ENCODE measurements around the gene SCFD2.
A peak's percentile ranks its signal among the peaks of the same experiment; 100 is the strongest.
"Not testable (repeated sequence)": the region's sequence is repeated elsewhere in the genome, so short reads cannot be mapped to it uniquely, and the experiment has no call there.

SCFD2 gene

DNA sequence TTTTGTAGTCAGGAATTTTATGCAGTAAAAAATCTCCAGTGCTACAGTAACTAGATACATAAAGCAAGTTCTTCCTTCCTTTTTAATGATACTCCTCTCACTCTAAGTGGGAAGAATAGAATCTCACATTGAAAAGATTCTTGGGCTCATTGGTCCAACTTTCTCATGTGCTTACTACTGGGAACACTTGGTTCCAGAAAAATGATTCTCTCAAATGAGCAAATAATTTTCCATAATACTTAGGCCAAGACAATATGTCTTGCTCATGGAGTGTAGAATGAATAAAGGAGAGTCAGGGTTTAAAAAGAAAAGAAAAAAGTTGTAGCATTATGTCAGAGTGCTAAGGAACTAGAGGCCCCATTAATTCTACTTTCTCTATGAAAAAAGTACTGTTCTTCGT, 306.0 kb downstream of the SCFD2 start:
- no peak overlapping the region for H3K4me3 ChIP-seq (ENCODE audit: low read length)
- TF ChIP-seq, protein P1, sequence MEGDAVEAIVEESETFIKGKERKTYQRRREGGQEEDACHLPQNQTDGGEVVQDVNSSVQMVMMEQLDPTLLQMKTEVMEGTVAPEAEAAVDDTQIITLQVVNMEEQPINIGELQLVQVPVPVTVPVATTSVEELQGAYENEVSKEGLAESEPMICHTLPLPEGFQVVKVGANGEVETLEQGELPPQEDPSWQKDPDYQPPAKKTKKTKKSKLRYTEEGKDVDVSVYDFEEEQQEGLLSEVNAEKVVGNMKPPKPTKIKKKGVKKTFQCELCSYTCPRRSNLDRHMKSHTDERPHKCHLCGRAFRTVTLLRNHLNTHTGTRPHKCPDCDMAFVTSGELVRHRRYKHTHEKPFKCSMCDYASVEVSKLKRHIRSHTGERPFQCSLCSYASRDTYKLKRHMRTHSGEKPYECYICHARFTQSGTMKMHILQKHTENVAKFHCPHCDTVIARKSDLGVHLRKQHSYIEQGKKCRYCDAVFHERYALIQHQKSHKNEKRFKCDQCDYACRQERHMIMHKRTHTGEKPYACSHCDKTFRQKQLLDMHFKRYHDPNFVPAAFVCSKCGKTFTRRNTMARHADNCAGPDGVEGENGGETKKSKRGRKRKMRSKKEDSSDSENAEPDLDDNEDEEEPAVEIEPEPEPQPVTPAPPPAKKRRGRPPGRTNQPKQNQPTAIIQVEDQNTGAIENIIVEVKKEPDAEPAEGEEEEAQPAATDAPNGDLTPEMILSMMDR (conservative IDR thresholded peaks at IDR 0.05; ENCODE audit: low read length): no peak
- DNase-seq (ENCODE audit: low read depth): no peak

DNA sequence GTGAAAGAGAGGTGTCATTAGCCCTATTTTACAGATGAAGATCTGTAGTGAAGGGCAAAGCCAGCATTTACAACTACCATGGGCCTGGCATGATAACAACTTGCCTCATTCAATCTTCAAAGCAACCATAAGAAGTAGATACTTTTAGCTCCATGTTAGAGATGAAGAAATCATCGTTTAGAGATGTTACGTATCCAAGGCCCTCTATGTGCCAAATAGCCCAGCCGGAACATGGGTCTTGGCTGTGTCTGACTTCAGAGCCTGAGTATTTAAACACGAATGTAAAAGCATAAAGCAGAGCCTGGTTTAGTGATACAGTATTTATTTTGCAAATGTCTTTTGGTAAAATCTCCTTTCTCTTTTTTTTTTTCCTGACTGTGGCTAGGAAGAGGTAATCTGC, 306.6 kb downstream of the SCFD2 start:
- DNase-seq (ENCODE audit: low read depth): no peak
- no peak overlapping the region for H3K4me3 ChIP-seq (ENCODE audit: low read length)
- TF ChIP-seq, protein P1 (conservative IDR thresholded peaks at IDR 0.05; ENCODE audit: low read length): no peak

DNA sequence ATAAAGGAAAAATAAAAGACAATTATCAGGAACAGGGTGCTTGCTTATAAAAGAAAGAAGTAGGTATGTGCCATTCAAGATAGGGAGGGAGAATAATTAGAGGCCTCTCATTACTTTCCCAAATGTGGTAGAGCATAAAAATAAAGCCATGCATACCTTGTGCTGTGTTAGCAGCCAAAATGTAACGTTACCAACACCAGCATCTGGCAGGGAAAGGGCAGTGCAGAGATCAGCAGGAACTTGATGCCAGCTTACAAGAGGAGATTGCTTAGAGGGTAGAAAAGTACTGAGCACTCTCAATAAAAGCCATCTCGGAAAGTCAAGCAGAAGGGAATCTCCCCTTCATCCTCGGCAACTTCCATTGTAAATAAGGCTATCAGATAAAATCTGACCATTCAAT, 308.2 kb downstream of the SCFD2 start:
- no peak for DNase-seq (ENCODE audit: low read depth)
- H3K4me3 ChIP-seq (ENCODE audit: low read length): no peak overlapping the region
- TF ChIP-seq, protein P1 (conservative IDR thresholded peaks at IDR 0.05; ENCODE audit: low read length): no peak

DNA sequence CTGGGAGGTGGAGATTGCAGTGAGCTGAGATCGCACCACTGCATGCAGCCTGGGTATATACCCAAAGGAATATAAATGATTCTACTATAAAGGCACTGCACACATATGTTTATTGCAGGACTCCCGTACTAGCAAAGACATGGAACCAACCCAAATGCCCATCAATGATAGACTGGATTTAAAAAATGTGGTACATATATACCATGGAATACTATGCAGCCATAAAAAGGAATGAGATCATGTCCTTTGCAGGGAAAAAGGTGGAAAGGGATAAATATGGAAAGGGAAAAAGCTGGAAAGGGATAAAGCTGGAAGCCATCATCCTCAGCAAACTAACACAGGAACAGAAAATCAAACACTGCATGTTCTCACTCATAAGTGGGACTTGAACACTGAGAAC, 308.8 kb downstream of the SCFD2 start:
- not testable (repeated sequence) for DNase-seq (ENCODE audit: low read depth); H3K4me3 ChIP-seq (ENCODE audit: low read length)

DNA sequence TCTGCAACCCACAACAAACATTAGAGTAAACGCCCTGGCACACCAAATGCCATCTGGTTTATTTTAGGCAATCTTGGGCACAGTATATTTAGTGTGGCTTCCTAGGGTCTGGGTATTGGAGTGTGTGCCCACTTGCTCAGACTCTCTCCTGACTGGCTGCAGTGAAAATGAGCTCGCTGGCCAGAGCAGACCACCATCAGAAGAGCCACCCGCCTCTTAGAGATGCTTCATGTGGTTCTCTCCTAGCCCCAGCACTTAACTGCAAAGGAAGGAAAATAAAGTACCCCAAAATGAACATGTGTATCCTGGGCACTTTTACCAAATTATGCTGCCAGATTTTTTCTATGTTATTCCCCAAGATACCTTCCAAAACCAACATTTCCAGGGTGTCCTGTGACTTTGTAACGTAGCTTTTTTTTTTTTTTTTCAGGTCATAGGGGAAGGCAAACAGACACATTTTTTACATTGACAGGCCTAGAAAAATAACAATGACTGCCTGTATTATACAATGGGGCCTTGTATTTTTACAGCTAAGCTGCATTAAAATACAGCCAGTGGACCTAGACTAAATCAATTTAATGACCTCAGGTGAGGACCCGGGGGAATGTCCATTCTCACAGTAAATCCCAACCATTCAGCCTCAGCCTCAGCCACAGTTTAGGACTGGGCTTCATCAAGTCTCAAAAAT, 310.0 kb downstream of the SCFD2 start:
- TF ChIP-seq, protein P1 (conservative IDR thresholded peaks at IDR 0.05; ENCODE audit: low read length): no peak
- no peak for DNase-seq (ENCODE audit: low read depth)
- H3K4me3 ChIP-seq (ENCODE audit: low read length): no peak overlapping the region

DNA sequence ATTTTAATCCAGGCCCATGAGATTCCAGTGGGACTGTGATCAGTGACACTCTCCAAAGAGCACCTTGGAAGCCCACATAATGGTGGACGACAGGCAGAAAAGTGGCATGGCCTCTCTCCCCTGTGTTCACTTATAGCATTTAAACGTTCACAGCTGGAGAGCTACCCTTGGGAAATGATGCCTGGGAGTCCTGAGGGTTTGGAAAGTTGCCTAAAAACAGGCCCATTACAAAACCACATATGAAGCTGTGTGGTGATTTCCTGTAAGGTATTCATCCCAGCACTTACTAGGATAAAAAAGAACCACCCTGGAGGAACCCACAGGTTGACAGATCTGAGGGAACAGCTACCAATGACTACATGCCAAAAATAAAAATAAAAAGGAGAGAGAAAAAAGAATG, 310.6 kb downstream of the SCFD2 start:
- TF ChIP-seq, protein P1 (conservative IDR thresholded peaks at IDR 0.05; ENCODE audit: low read length): no peak
- DNase-seq (ENCODE audit: low read depth): peak; percentile 90

DNA sequence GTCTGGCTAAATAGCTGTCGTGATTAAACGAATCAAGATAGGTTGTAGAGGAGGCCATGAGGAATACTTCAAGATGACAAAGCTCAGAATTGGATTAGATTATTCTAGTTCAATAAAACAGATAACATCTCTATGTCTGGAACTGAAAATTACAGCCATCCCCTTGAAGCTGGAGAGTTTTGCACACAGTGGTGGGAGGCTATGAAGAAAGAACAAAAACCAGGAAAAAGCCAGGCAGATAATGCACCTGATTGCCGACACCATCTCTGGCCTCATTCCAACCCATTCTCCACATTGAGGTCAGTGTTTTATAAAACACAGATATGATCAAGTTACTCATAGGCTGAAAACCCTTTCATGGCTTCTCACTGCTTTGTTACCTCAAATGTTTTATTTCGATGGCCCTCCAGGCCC, 315.5 kb downstream of the SCFD2 start:
- TF ChIP-seq, protein P1 (conservative IDR thresholded peaks at IDR 0.05; ENCODE audit: low read length): no peak
- DNase-seq (ENCODE audit: low read depth): no peak
- no peak overlapping the region for H3K4me3 ChIP-seq (ENCODE audit: low read length)

More for the DNA sequence above, 310.6 kb downstream of the SCFD2 start:
- H3K4me3 ChIP-seq (ENCODE audit: low read length): no peak overlapping the region

Data from AG10803 (cell line).